ENCODE measurements around the gene NBPF1.
"Not testable (repeated sequence)": the region's sequence is repeated elsewhere in the genome, so short reads cannot be mapped to it uniquely, and the experiment has no call there.

The NBPF1 gene

GRCh38 chr1:16605532-16606505 is 7.5 kb downstream of the NBPF1 start:
- no peak for DNase-seq

- DNase-seq = no peak
These were observed 8.2 kb downstream of the NBPF1 start for GRCh38 chr1:16605213-16605525.

GRCh38 chr1:16604514-16605212 is 8.7 kb downstream of the NBPF1 start:
- not testable (repeated sequence) for DNase-seq

DNA sequence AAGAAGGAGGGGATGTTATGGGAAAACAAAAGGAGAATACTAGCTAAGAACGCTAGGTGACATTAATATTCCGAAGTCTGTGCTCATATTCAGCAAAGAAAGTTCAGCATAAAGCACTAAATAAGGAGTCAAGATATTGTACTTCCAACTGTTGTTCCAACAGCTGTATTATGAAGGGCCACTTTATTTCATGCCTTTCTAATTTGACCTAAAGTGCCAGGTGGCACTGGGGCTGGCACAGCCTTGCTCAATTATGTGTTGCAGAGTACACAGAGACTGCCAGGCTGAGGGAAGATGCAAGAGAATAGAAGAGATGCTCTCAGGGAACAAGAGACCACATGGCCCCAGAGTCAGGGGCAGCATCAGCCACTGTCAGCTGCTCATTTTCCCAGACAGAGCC is 9.7 kb downstream of the NBPF1 start:
- DNase-seq = not testable (repeated sequence)

DNA sequence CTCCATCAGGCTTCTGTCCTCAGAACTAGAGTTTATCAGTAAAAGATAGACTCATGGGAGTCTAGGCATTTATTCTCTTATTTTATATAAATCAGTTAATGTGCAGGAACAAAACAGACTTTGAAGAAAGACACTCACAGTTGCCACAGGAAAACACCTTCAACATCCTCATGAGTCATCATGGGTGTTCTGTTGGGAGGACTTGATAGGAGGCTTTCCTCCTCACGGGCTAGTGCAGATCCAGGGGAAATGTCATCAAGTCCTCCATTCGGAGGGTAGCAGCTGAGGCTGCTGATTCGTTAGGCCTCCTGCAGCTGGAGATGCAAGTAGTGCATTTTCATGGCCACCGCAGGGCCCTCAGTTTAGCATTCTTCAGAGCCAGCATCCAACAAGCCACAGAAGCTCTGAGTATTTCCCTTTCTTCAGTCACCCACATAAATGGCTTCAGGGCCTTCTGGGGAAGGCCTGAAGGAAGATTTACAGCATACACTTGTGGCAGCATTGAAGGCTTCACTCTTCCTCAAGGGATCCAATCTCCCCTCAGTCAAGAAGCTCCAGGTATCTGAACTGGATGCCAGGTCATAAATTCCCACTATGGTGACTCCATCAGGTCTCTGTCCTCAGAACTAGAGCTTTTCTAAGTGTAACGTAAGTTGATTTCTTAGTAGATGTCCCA is 10.9 kb downstream of the NBPF1 start:
- not testable (repeated sequence) for DNase-seq

GRCh38 chr1:16600855-16601786 is 12.2 kb downstream of the NBPF1 start:
- not testable (repeated sequence) for DNase-seq

DNA sequence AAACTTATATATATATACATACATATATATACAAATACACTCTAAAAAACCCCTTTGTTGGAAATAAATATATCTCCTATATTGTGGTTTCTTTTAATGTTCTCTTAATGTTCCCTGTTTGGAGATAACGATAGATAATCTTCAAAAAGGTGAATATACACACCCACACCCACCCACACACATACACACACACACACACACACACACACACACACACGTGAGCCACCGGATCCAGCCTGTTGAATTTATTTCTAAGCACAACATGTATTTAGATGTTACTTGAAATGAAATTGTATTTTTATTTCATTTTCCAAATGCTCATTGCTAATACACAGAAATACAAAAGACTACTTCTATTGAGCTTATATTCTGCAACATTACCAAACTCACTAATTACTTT is 14.0 kb downstream of the NBPF1 start:
- DNase-seq = not testable (repeated sequence)

DNA sequence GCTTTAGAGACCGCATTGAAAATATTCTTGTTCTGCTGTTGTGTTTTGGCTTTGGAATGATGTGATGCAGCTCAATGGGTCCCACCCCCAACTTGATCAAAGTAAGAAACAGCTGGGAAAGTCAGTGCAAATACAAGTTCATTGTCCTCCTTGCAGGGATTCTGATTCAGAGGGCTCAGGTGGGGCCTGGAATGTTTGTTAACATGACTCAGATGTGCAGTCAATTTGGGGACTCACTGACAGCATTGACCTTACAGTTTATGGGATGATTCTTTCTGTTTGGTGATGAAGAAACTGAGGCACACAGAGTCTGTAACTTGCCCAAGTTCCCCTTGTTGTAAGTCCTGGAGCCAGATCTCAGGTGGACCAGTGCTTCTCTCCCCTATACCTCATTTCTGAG is 18.1 kb downstream of the NBPF1 start:
- not testable (repeated sequence) for DNase-seq

GRCh38 chr1:16591845-16592244 is 21.5 kb downstream of the NBPF1 start:
- not testable (repeated sequence) for DNase-seq

GRCh38 chr1:16588081-16588480 is 25.3 kb downstream of the NBPF1 start:
- DNase-seq = not testable (repeated sequence)

DNA sequence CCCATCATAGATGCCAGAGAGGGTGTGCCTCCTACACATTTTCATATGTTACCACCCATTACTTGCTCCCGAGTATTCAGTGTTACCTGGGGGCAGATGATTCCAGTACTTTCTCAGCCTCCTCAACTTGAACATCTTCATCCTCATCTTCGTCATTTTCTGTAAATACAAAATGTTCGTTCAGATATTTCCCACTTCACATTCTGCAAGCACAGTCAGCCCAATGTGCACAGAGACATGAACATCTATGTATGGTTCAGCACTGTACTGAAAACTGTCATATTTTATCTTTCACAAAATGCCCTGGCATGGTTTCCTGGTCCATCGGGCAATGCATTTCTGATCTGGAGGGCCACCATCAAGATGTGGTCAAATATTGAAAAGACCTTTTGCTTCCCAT is 25.7 kb downstream of the NBPF1 start:
- not testable (repeated sequence) for DNase-seq

- DNase-seq = not testable (repeated sequence)
These were observed 48.0 kb downstream of the NBPF1 start for GRCh38 chr1:16565324-16565723.

- DNase-seq = not testable (repeated sequence)
These were observed 52.3 kb downstream of the NBPF1 start for GRCh38 chr1:16561035-16561434.

DNA sequence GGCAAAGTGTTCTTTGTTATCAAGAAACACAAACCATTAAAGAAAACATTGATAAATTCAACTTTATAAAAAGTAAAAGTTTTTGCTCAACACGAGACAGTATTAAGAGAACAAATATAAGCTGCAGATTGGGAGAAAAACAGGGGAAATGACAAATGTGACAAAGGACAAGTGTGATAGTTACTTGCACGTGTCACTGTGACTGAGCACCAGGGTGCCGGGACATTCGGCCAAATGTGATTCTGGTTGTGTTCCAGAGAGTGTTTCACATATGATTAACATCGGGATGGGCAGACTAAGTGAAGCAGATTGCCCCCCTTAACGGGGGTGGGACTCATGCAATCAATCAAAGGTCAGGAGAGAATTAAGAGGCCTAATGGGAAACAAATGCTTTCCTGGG is 52.9 kb downstream of the NBPF1 start:
- DNase-seq = not testable (repeated sequence)

DNA sequence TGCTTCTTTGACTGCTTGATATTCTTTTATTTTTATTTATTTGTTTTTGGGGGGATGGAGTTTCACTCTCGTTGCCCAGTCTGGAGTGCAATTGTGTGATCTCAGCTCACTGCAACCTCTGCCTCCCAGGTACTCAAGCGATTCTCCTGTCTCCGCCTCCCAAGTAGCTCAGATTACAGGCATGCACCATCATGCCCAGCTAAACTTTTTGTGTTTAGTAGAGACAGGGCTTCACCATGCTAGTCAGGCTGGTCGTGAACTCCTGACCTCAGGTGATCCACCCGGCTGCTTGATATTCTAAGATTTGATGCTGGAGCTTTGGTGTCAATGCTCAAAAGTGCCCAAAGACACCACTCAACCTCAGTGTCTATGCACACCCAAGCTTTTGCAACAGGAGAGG is 53.7 kb downstream of the NBPF1 start:
- DNase-seq = not testable (repeated sequence)

GRCh38 chr1:16557034-16557433 is 56.3 kb downstream of the NBPF1 start:
- DNase-seq = not testable (repeated sequence)

GRCh38 chr1:16553244-16553643 is 60.1 kb downstream of the NBPF1 start:
- not testable (repeated sequence) for DNase-seq

- DNase-seq = not testable (repeated sequence)
These were observed 63.0 kb downstream of the NBPF1 start for GRCh38 chr1:16550212-16550918.

DNA sequence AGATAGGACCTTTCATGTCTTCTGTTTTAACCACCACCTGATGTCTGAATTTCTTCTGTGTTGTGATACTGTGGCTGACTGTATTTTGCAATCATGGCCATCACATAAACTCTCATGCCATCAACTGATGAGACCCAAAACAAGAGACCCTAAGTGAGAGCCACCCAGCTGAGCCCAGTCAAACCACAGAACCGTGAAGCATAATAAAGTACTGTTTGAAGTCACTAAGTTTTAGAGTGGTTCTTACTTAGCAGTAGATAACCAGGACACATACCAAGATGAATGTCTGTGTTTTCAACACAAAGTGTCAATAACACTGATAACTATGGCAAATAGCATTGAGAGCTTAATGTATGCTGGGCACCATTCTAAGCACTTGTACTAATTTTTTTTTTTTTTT is 63.8 kb downstream of the NBPF1 start:
- DNase-seq = not testable (repeated sequence)

GRCh38 chr1:16547502-16548241 is 65.7 kb downstream of the NBPF1 start:
- DNase-seq = not testable (repeated sequence)

DNA sequence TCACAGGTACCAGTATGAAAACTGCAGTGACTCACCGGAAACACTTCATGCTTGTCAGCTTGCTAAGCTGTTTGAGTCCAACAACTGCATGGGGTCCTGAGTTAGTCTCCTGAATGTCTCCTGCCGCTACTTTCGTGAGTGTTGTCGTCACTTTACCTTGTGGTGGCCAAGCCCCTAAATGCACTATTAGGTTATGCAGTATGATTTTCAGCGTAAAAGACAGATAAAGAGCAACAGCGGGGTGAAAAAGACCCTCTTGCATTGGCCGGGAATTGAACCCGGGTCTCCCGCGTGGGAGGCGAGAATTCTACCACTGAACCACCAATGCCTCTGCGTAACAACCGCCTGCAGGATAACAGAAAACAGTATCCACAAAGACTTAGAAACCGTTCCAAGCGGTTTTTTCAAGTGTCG is 67.7 kb downstream of the NBPF1 start:
- not testable (repeated sequence) for DNase-seq

Data from NCI-H1694 treated with DMSO at 0.1 percent for 48 hours (cell line).